Activated T-helper 2 cell treated with anti-CD3 and anti-CD28 coated beads, Interferon-gamma antibody, Interleukin-2, Interleukin-4, amounts not matched to agents 10 μg/mL and 5 μg/mL and 100 μg/mL, durations not matched to agents 14 hours and 24 hours and 36 hours (primary cell): ENCODE measurements around the gene FAM200C. TPM values are rescaled to one million over a fixed set of nuclear protein-coding genes. Genes with fewer than 3 reads are reported as not detected.

Experiments used
- DNase-seq: peaks from one replicate; pipeline ENCODE4 v3.0.0; 2021; ENCODE audit warnings: low spot score
- H3K27ac Mint-ChIP-seq: one replicate; pipeline ENCODE4 v1.8.0; 2021; ENCODE audit warnings: mixed read lengths
- H3K27me3 Mint-ChIP-seq: one replicate; pipeline ENCODE4 v1.8.0; 2021; ENCODE audit warnings: low read depth, mixed read lengths
- H3K36me3 Mint-ChIP-seq: one replicate; pipeline ENCODE4 v1.8.0; 2021; ENCODE audit warnings: low read depth, mixed read lengths
- H3K4me1 Mint-ChIP-seq: one replicate; pipeline ENCODE4 v1.8.0; 2021; ENCODE audit warnings: low read depth, mixed read lengths
- H3K4me3 Mint-ChIP-seq: one replicate; pipeline ENCODE4 v1.8.0; 2021; ENCODE audit warnings: low read depth, mild to moderate bottlenecking, moderate library complexity, mixed read lengths
- H3K9me3 Mint-ChIP-seq: one replicate; pipeline ENCODE4 v1.8.0; 2021; ENCODE audit warnings: mixed read lengths
- intact Hi-C: fragments of 100-400 bp; cut with micrococcal nuclease; formaldehyde crosslinking; loops from one replicate; pipeline ENCODE4 v1.15.1; 2023
- total RNA-seq: library from RNA; stranded (reverse); gene quantifications from 2 replicates; pipeline ENCODE4 v1.2.3, GENCODE V29; 2022

FAM200C gene
- total RNA-seq, 1 donor from 2014 or later, result 1.3 TPM

DNA sequence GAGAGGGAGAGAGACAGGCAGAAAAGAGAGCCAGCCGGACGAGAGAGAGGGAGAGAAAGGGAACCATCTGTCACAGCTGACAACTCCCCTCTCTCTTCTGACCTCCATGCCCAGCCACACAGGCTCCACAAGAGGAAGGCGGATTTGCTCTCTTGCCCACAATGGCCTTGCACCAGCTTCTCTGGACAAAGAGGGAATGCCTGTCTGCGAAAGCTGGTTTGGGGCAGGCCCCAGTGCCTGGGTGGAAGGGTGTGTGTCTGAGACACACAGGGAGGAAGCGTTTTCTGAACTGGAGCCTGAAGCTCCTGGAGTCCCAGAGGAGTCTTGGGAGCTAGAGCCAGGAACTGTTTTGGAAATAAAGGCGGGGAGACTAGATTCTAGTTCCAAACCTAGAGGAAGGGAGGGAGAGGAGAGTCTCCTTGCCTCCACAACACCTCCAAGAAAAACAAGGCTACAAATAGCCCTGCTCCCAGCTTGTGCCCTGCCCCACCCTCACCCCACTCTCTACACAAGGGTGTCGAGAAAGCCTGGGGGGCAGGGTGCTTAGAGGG lies 41.9 kb downstream of the FAM200C start:
- DNase-seq, result no peak
- Mint-ChIP-seq H3K27ac (no peak overlapping the region), H3K27me3 (peaks cover 5% of the 10 kb centered on the region), H3K36me3 (no peaks in the 10 kb centered on the region), H3K9me3 (no peaks in the 10 kb centered on the region), H3K4me1 (no peaks in the 10 kb centered on the region), H3K4me3 (no peak overlapping the region)
- intact Hi-C loops, result no loop called here

- Mint-ChIP-seq H3K27me3 (peaks cover 5% of the 10 kb centered on the region), H3K36me3 (no peaks in the 10 kb centered on the region), H3K4me3 (no peak overlapping the region), H3K27ac (no peak overlapping the region), H3K9me3 (no peaks in the 10 kb centered on the region), H3K4me1 (no peaks in the 10 kb centered on the region)
- intact Hi-C loops, result no loop called here
- DNase-seq, result no peak
Observed at GRCh38 chr5:160357394-160357793, 42.5 kb downstream of the FAM200C start.

DNA sequence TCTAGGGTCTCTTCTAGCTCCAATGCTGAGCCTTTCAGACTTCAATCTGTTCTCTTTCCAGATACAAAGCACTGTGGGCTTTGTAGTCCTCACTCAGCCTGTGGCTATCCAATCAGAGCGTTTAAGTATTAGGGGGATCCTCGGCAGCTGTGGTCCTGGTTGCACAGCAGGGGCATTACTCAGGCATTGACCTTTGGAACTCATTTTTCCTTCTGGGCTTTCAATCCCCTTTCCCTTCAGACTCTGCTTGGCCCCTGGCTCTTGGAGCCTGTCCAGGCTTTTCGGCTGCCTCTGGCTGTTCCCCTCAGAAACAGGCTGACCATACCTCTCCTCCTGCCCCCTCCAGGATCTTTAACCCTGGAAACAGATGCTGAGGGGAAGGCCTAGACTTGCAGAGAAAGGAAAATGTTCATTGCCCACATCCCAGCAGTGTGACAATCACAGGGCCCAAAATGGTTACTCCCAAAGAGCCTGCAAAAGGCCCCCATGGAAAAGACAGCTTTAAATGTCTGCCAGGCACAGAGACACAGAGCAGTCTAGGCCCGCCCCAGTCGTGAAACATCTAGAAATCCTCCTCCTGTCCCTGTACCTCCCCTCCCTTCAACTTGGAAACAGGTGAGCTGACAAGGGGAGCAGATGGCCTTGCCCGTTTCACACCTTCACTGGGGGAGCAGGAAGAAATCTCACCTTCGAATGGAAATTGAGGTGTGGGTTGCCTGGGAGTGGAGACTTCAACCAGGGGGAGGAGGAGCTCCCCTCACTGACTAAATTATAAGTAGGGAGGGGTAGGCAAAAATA lies 43.1 kb downstream of the FAM200C start:
- Mint-ChIP-seq H3K4me3 (no peak overlapping the region), H3K27me3 (peaks cover 5% of the 10 kb centered on the region), H3K27ac (no peak overlapping the region), H3K9me3 (no peaks in the 10 kb centered on the region), H3K4me1 (no peaks in the 10 kb centered on the region), H3K36me3 (no peaks in the 10 kb centered on the region)
- intact Hi-C loops, result no loop called here
- DNase-seq, result no peak

- DNase-seq, result no peak
- intact Hi-C loops, result no loop called here
- Mint-ChIP-seq H3K27ac (no peak overlapping the region), H3K36me3 (no peaks in the 10 kb centered on the region), H3K9me3 (no peaks in the 10 kb centered on the region), H3K4me3 (no peak overlapping the region), H3K27me3 (no peaks in the 10 kb centered on the region), H3K4me1 (no peaks in the 10 kb centered on the region)
Observed at GRCh38 chr5:160354666-160355065, 45.2 kb downstream of the FAM200C start.

DNA sequence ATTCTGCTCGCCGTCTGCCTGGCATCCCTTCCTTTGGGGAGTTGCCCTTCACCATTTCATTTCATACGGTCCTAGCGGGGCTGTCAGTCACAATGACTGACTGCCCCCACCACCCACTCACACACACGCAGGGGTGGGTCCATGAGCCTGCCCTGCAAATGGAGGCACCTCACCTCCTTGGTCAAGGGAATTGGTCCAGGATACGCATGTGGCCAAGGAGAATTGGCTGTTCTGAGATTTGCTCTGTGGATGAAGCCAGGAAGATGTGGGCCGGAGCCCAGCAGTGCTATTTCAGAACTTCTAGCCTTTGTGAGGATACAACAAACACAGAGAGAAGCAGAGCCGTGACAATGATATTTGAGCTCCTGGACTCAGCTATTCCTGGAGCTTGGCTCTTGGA lies 46.5 kb downstream of the FAM200C start:
- DNase-seq, result no peak
- Mint-ChIP-seq H3K27ac (no peak overlapping the region), H3K4me3 (no peak overlapping the region), H3K9me3 (no peaks in the 10 kb centered on the region), H3K36me3 (no peaks in the 10 kb centered on the region), H3K4me1 (no peaks in the 10 kb centered on the region), H3K27me3 (no peaks in the 10 kb centered on the region)
- intact Hi-C loops, result no loop called here

DNA sequence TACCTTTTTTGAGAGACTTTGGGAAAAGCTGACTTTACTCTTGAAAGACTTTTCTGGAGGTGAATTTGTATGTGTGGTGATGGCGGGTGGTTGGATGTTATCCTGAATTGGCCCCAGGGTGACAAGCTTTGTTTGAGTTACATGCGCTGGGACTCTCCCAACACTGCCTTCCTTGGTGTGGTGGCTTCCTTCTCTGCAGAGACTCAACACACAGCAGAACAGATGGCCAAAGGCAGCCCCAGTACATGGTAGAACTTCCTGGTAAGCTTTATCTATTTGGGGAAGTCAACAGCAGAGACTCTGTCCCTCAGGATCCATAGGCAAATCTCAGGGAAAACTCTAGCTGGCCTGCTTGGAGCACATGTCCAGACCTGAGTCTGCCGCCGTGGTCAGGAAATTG lies 47.5 kb downstream of the FAM200C start:
- no peak overlapping the region for H3K4me3 Mint-ChIP-seq
- H3K27me3 Mint-ChIP-seq, result no peaks in the 10 kb centered on the region
- intact Hi-C loops, result no loop called here
- H3K27ac Mint-ChIP-seq, result no peak overlapping the region
- no peaks in the 10 kb centered on the region for H3K4me1 Mint-ChIP-seq
- H3K9me3 Mint-ChIP-seq, result no peaks in the 10 kb centered on the region
- DNase-seq, result no peak
- no peaks in the 10 kb centered on the region for H3K36me3 Mint-ChIP-seq

DNA sequence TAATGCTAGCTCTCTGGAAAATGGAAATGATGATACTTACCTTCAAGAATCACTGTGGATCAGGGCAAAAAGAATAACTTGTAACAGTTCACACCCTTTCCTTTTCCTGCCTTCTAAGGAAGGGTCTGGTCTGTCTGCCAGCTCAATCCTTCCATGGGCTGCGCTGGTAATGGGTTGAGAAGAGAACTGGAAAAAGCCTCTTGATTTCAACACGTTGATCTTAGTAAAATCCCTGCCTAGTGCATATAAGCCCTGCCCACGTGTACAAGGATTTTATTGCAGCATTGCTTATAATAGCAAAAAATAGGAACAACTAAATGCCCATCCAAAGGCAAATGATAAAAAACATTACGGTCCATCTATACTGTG lies 49.9 kb downstream of the FAM200C start:
- Mint-ChIP-seq H3K36me3 (no peaks in the 10 kb centered on the region), H3K27me3 (no peaks in the 10 kb centered on the region)
- intact Hi-C loops, result no loop called here

GRCh38 chr5:160349249-160349934 lies 50.5 kb downstream of the FAM200C start:
- no peak for DNase-seq
- no peaks in the 10 kb centered on the region for H3K9me3 Mint-ChIP-seq
- no peak overlapping the region for H3K4me3 Mint-ChIP-seq
- H3K27me3 Mint-ChIP-seq, result no peaks in the 10 kb centered on the region
- H3K36me3 Mint-ChIP-seq, result no peaks in the 10 kb centered on the region
- no peaks in the 10 kb centered on the region for H3K4me1 Mint-ChIP-seq
- no peak overlapping the region for H3K27ac Mint-ChIP-seq
- intact Hi-C loops, result no loop called here

More for the DNA sequence above, 49.9 kb downstream of the FAM200C start:
- no peaks in the 10 kb centered on the region for H3K9me3 Mint-ChIP-seq
- no peaks in the 10 kb centered on the region for H3K4me1 Mint-ChIP-seq
- no peak overlapping the region for H3K27ac Mint-ChIP-seq
- H3K4me3 Mint-ChIP-seq, result no peak overlapping the region
- no peak for DNase-seq

GRCh38 chr5:160348080-160348479 lies 51.8 kb downstream of the FAM200C start:
- H3K9me3 Mint-ChIP-seq, result no peaks in the 10 kb centered on the region

DNA sequence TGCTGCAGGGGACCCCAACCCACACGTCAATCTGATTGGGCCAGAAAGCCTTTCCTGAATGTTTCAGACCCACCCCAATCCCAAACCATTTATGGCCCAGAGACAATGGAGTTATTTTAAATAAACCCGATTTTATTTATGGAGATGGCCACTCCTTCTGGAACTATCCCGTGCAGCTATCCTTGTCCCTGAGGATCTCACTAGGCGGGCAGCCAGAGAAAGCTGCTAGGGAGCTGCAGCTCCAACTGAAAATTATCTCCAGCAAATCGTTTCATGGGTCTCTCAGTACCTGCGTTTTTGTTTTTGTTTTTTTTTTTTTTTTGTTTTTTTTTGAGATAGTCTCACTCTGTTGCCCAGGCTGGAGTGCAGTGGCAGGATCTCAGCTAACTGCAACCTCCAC lies 52.4 kb downstream of the FAM200C start:
- Mint-ChIP-seq H3K4me1 (no peaks in the 10 kb centered on the region), H3K27ac (no peak overlapping the region), H3K36me3 (no peaks in the 10 kb centered on the region), H3K27me3 (no peaks in the 10 kb centered on the region), H3K4me3 (no peak overlapping the region), H3K9me3 (no peaks in the 10 kb centered on the region)
- intact Hi-C loops, result no loop called here
- DNase-seq, result no peak

More at GRCh38 chr5:160348080-160348479, 51.8 kb downstream of the FAM200C start:
- H3K4me3 Mint-ChIP-seq, result no peak overlapping the region
- H3K27ac Mint-ChIP-seq, result no peak overlapping the region
- H3K4me1 Mint-ChIP-seq, result no peaks in the 10 kb centered on the region
- DNase-seq, result no peak
- intact Hi-C loops, result no loop called here
- no peaks in the 10 kb centered on the region for H3K27me3 Mint-ChIP-seq
- H3K36me3 Mint-ChIP-seq, result no peaks in the 10 kb centered on the region

Other genes with a start within 250 kb of the FAM200C start
- not detected in 2 replicates for gene FABP6, start 170.5 kb downstream of the FAM200C start, total RNA-seq
- gene CCNJL, start 87.5 kb downstream of the FAM200C start, total RNA-seq, result not detected in 2 replicates
- gene C1QTNF2, start 29.4 kb downstream of the FAM200C start, total RNA-seq, result not detected in 2 replicates
- gene SLU7, start 19.0 kb upstream of the FAM200C start, total RNA-seq, result 41.3 and 44.3 TPM in 2 replicates
- 142 and 146 TPM in 2 replicates for gene PTTG1, start 21.8 kb upstream of the FAM200C start, total RNA-seq